Measurements from ENCODE around the gene RASD2. TPM values are rescaled to one million over a fixed set of nuclear protein-coding genes. Genes with fewer than 3 reads are reported as not detected.

Gene RASD2
- total and polyA plus RNA-seq, 9 donors: 2.9 to 22.5 (median 12.0) TPM

DNA sequence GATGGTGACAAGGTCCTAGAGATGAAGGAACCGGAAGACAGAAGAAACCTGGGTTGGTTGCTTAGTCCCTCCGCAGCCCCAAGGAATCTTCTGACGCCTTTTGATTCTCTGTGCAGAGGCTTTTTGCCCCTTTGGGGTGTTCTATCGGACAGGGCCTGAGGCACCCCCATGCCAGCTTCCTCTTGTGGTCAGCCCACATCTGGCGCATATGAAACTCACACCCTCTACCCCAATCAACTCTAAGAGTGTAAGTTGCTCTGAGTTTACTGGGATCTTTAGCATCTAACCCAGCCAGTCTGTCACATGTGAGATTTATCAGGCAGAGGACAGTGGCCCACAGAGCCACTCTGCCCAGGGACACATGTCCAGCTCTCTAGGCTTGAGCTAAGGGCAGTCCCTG, 17.4 kb downstream of the RASD2 start:
- DNase-seq: no peak
- Histone ChIP-seq H3K27me3 (ENCODE audit: control insufficient read depth, insufficient read depth, low read length) (peaks cover 16% of the 10 kb centered on the region), H3K4me1 (ENCODE audit: control insufficient read depth, insufficient read depth, low read length) (peaks cover 3% of the 10 kb centered on the region), H3K4me3 (ENCODE audit: low read length) (no peak overlapping the region), H3K9me3 (replicated peaks; ENCODE audit: control insufficient read depth, low read depth, low read length) (peaks cover 3% of the 10 kb centered on the region), H3K27ac (ENCODE audit: low read length) (no peak overlapping the region), H3K36me3 (ENCODE audit: control insufficient read depth, insufficient read depth, low read length) (no peaks in the 10 kb centered on the region)
- WGBS (ENCODE audit: insufficient coverage): 100% methylated on average over 1 of the region's 5 CpGs

DNA sequence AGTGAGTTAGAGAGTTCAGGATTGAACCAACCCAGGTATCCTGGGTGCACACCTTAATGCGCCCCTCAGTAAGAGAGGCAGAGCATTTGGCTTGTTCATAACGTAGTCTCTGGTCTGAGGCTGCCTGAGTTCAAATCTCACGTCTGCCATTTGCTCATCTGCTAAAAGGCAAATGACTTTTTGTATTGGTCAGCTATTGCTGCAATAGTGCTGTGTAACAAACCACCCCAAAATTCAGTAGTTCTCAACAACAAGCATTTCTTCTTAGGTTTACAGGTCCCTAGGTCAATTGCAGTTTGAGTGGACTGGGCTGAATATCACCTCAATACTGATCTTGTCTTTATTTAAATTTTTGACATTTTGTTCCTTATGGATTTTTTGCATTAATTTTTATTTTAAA, 18.1 kb downstream of the RASD2 start:
- WGBS (ENCODE audit: insufficient coverage): 92% methylated on average over 2 of the region's 3 CpGs
- H3K27me3 ChIP-seq (ENCODE audit: control insufficient read depth, insufficient read depth, low read length): peaks cover 18% of the 10 kb centered on the region
- peaks cover 3% of the 10 kb centered on the region for H3K4me1 ChIP-seq (ENCODE audit: control insufficient read depth, insufficient read depth, low read length)
- no peak overlapping the region for H3K4me3 ChIP-seq (ENCODE audit: low read length)
- H3K9me3 ChIP-seq (replicated peaks; ENCODE audit: control insufficient read depth, low read depth, low read length): peaks cover 3% of the 10 kb centered on the region
- H3K36me3 ChIP-seq (ENCODE audit: control insufficient read depth, insufficient read depth, low read length): no peaks in the 10 kb centered on the region
- DNase-seq: no peak
- no peak overlapping the region for H3K27ac ChIP-seq (ENCODE audit: low read length)

DNA sequence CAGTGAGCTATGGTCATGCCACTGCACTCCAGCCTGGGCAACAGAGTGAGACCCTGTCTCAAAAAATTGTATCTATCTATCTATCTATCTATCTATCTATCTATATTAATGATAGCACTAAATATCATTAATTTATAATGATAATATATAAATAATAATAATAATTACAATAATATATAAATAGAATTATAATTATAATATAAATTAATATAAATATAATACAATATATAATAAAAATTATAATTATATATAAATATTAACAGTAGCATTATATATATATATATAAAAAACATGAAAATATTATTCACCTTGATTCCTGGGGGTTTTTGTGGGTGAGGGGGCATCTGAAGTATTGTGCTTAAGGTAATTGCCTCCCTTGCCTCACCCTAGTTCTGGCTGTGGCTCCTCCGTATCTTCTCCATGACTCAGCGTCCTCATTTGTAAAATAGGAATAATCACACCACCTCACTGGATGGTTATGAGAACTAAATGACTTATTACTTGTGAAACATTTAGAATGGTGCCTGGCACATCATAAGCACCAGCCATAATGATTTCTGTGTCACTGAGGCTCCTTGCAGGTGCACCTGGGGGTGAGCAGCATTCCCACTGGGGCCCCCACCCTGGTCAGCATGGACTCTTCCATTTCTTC, 18.8 kb downstream of the RASD2 start:
- WGBS (ENCODE audit: insufficient coverage): no CpG with 5 or more reads among the region's 2 CpGs
- peaks cover 3% of the 10 kb centered on the region for H3K9me3 ChIP-seq (replicated peaks; ENCODE audit: control insufficient read depth, low read depth, low read length)
- peaks cover 18% of the 10 kb centered on the region for H3K27me3 ChIP-seq (ENCODE audit: control insufficient read depth, insufficient read depth, low read length)
- no peak for DNase-seq
- H3K36me3 ChIP-seq (ENCODE audit: control insufficient read depth, insufficient read depth, low read length): no peaks in the 10 kb centered on the region
- no peak overlapping the region for H3K27ac ChIP-seq (ENCODE audit: low read length)
- peaks cover 3% of the 10 kb centered on the region for H3K4me1 ChIP-seq (ENCODE audit: control insufficient read depth, insufficient read depth, low read length)
- H3K4me3 ChIP-seq (ENCODE audit: low read length): no peak overlapping the region

- Histone ChIP-seq H3K9me3 (replicated peaks; ENCODE audit: control insufficient read depth, low read depth, low read length) (peaks cover 3% of the 10 kb centered on the region), H3K4me1 (ENCODE audit: control insufficient read depth, insufficient read depth, low read length) (peaks cover 3% of the 10 kb centered on the region), H3K4me3 (ENCODE audit: low read length) (no peak overlapping the region), H3K27me3 (ENCODE audit: control insufficient read depth, insufficient read depth, low read length) (peaks cover 14% of the 10 kb centered on the region), H3K36me3 (ENCODE audit: control insufficient read depth, insufficient read depth, low read length) (no peaks in the 10 kb centered on the region), H3K27ac (ENCODE audit: low read length) (no peak overlapping the region)
- 42% methylated on average over 3 of the region's 5 CpGs for WGBS (ENCODE audit: insufficient coverage)
- DNase-seq: no peak
Measured at GRCh38 chr22:35560366-35560765, 19.7 kb downstream of the RASD2 start.

GRCh38 chr22:35560824-35561223, 20.2 kb downstream of the RASD2 start:
- H3K27me3 ChIP-seq (ENCODE audit: control insufficient read depth, insufficient read depth, low read length): peaks cover 12% of the 10 kb centered on the region
- no peaks in the 10 kb centered on the region for H3K36me3 ChIP-seq (ENCODE audit: control insufficient read depth, insufficient read depth, low read length)
- H3K4me3 ChIP-seq (ENCODE audit: low read length): no peak overlapping the region
- peaks cover under 1% of the 10 kb centered on the region for H3K4me1 ChIP-seq (ENCODE audit: control insufficient read depth, insufficient read depth, low read length)
- WGBS (ENCODE audit: insufficient coverage): 100% methylated on average over 1 of the region's 1 CpG
- no peak overlapping the region for H3K27ac ChIP-seq (ENCODE audit: low read length)
- DNase-seq: no peak
- H3K9me3 ChIP-seq (replicated peaks; ENCODE audit: control insufficient read depth, low read depth, low read length): peaks cover 3% of the 10 kb centered on the region

DNA sequence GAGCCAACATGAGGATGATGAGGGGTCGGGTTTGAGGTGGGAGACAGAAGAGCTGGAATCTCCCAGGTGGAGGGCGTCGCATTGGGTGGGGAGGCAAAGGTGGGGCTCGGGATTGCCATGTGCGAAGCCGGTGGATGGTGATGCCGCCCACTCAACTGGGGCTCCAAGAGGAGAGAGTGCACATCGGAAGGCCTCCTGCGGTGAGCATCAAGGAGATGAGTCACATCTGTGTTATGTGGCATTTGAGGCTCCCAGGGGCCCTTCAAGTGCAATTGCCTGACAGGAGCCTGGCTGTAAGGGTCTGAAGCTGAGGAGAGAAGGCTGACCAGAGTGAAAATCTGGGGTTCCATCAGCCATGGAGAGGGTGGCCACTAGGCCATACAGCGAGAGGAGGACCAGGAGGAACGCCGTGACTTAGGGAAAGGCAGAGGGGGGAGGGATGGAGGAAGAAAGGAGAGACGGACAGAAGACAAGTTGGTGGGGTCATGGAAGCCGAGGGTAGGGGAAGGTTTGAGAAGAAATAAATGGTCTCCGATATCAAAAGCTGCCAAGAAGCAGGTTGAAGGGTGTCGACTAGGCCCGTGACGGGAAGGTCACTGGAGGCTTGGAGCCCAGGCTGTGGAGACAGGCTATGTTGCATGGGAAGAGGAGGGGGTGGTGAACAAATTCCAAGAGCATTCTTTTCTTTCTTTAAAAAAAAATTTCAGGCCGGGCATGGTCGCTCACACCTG, 21.3 kb downstream of the RASD2 start:
- no peaks in the 10 kb centered on the region for H3K36me3 ChIP-seq (ENCODE audit: control insufficient read depth, insufficient read depth, low read length)
- 82% methylated on average over 19 of the region's 20 CpGs for WGBS (ENCODE audit: insufficient coverage)

DNA sequence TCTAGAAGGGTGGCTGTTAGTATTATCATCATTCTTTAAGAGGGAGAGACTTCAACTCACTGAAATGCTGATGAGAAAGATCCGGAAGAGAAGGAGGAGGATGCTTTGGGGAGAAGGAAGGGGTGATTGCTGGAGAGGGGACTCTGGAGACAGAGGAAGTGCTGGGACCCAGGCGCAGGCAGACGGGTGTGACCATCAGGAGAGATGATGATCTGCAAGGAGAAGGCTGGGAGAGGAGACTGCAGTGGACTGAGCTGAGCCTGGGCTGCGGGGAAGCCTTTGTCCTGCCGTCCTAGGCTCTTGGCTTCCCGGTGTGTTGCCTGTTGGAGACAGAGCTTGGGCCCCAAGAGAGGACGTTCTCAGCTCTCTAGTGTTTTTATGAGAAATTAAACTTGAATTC, 22.6 kb downstream of the RASD2 start:
- Histone ChIP-seq H3K9me3 (replicated peaks; ENCODE audit: control insufficient read depth, low read depth, low read length) (peaks cover 3% of the 10 kb centered on the region), H3K27ac (ENCODE audit: low read length) (no peak overlapping the region), H3K27me3 (ENCODE audit: control insufficient read depth, insufficient read depth, low read length) (peaks cover 19% of the 10 kb centered on the region), H3K4me1 (ENCODE audit: control insufficient read depth, insufficient read depth, low read length) (peaks cover 7% of the 10 kb centered on the region), H3K4me3 (ENCODE audit: low read length) (no peak overlapping the region), H3K36me3 (ENCODE audit: control insufficient read depth, insufficient read depth, low read length) (no peaks in the 10 kb centered on the region)
- 42% methylated on average over 6 of the region's 7 CpGs for WGBS (ENCODE audit: insufficient coverage)
- DNase-seq: no peak

More for the DNA sequence above, 21.3 kb downstream of the RASD2 start:
- H3K27me3 ChIP-seq (ENCODE audit: control insufficient read depth, insufficient read depth, low read length): peaks cover 14% of the 10 kb centered on the region
- no peak overlapping the region for H3K4me3 ChIP-seq (ENCODE audit: low read length)
- no peak overlapping the region for H3K27ac ChIP-seq (ENCODE audit: low read length)
- DNase-seq: no peak
- peaks cover 3% of the 10 kb centered on the region for H3K9me3 ChIP-seq (replicated peaks; ENCODE audit: control insufficient read depth, low read depth, low read length)
- no peaks in the 10 kb centered on the region for H3K4me1 ChIP-seq (ENCODE audit: control insufficient read depth, insufficient read depth, low read length)

DNA sequence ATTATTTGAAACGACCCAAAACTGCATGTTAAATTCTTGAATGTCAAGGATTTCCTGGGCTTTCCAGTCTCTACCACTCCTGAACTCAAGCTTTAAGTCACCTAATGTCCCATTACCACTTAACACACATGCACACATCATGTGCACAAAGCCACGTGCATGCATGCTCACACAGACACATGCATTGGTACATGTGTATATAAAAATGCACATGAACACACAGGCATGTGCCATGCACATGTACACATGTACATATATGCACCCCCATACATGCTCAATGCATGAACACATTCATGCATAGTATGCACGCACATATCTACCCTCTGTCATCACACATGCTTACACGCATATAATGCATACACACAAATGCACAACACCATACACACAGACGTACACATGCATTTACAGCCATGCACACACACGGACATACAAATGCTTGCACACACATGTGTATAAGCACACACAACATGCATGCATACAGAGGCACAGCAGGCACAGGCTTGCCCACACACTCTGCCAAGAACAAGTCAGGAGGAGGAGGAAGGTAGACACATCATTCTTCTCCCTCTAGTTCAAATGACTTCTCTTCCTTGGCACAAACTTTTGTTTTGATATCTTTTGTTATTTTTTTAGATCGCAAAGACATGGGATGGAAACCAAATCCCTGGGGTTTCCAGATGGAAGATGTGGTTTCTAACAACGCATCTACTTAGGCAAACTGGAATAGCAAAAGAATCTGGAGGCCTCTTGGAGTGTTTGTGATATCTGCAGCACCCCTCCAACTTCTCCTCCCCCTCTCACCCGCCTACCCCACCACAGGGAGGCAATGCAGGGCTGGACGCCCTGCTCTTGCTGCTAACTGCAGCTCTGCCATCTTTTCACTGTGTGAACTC, 24.6 kb downstream of the RASD2 start:
- peaks cover 23% of the 10 kb centered on the region for H3K27me3 ChIP-seq (ENCODE audit: control insufficient read depth, insufficient read depth, low read length)
- H3K27ac ChIP-seq (ENCODE audit: low read length): no peak overlapping the region
- H3K36me3 ChIP-seq (ENCODE audit: control insufficient read depth, insufficient read depth, low read length): no peaks in the 10 kb centered on the region
- no peaks in the 10 kb centered on the region for H3K9me3 ChIP-seq (replicated peaks; ENCODE audit: control insufficient read depth, low read depth, low read length)
- H3K4me3 ChIP-seq (ENCODE audit: low read length): no peak overlapping the region
- no peak for DNase-seq
- peaks cover 8% of the 10 kb centered on the region for H3K4me1 ChIP-seq (ENCODE audit: control insufficient read depth, insufficient read depth, low read length)
- WGBS (ENCODE audit: insufficient coverage): 67% methylated on average over 4 of the region's 10 CpGs

GRCh38 chr22:35567351-35568141, 26.9 kb downstream of the RASD2 start:
- peaks cover 18% of the 10 kb centered on the region for H3K27me3 ChIP-seq (ENCODE audit: control insufficient read depth, insufficient read depth, low read length)
- H3K9me3 ChIP-seq (replicated peaks; ENCODE audit: control insufficient read depth, low read depth, low read length): no peaks in the 10 kb centered on the region
- no peak overlapping the region for H3K27ac ChIP-seq (ENCODE audit: low read length)
- WGBS (ENCODE audit: insufficient coverage): 42% methylated on average over 18 of the region's 23 CpGs
- H3K4me1 ChIP-seq (ENCODE audit: control insufficient read depth, insufficient read depth, low read length): peaks cover 8% of the 10 kb centered on the region
- H3K36me3 ChIP-seq (ENCODE audit: control insufficient read depth, insufficient read depth, low read length): no peaks in the 10 kb centered on the region
- peak; percentile 64 for DNase-seq
- H3K4me3 ChIP-seq (ENCODE audit: low read length): no peak overlapping the region

Data from muscle of leg (tissue), 11 donors.